Epithelial cell of proximal tubule (primary cell): ENCODE measurements around the gene SS18L1. TPM values are rescaled to one million over a fixed set of nuclear protein-coding genes. Genes with fewer than 3 reads are reported as not detected.
"Not testable (repeated sequence)": the region's sequence is repeated elsewhere in the genome, so short reads cannot be mapped to it uniquely, and the experiment has no call there.

Experiments
- DNase-seq: peaks from one replicate; pipeline ENCODE4 v3.0.0-alpha.2; 2011; ENCODE audit warnings: low read depth
- H3K4me3 ChIP-seq: 2 replicates; pipeline ENCODE4 v1.5.1; 2011; ENCODE audit warnings: low read depth, mild to moderate bottlenecking, low read length
- CTCF ChIP-seq: conservative IDR thresholded peaks from 2 replicates; pipeline ENCODE4 v1.5.1; 2012; ENCODE audit warnings: low read depth, mild to moderate bottlenecking, low read length
- total RNA-seq: library from RNA; depleted of rRNA; stranded (reverse); fragments of >200 nt; gene quantifications from 2 replicates; pipeline ENCODE4 v1.2.3, GENCODE V29; 2015

SS18L1 gene
- total RNA-seq, 1 donor from 2014 or later: 11.4 TPM

- DNase-seq: no peak
- H3K4me3 ChIP-seq: no peak overlapping the region
- no peak for TF ChIP-seq CTCF
Measured at GRCh38 chr20:62145688-62146018, 2.1 kb downstream of the SS18L1 start.

GRCh38 chr20:62146019-62146755, 2.6 kb downstream of the SS18L1 start:
- no peak overlapping the region for H3K4me3 ChIP-seq
- TF ChIP-seq CTCF: no peak
- no peak for DNase-seq

GRCh38 chr20:62147125-62147524, 3.6 kb downstream of the SS18L1 start:
- TF ChIP-seq CTCF: no peak
- H3K4me3 ChIP-seq: no peak overlapping the region
- no peak for DNase-seq

DNA sequence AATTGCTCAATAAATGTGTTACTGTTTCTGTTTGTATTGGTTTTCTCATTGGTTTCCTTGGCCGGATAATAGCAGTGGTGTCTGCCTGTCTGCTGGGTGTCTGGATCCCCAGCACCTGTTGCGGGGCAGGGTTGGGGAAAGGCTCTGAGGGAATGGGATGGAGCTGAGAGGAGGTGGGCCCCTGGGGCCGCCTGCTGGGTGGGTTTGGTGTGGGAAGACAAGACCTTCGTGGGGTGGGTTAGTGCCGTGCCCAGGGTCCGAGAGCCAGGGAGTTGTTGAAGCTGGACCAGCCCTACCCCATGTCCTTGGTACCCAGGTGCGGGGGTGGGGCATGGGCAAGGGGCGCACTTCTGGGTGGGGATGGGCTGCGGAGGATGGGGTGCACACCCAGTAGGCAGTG, 4.0 kb downstream of the SS18L1 start:
- no peak overlapping the region for H3K4me3 ChIP-seq
- no peak for TF ChIP-seq CTCF
- no peak for DNase-seq

- H3K4me3 ChIP-seq, DNase-seq: not testable (repeated sequence)
Measured at GRCh38 chr20:62148383-62148782, 4.8 kb downstream of the SS18L1 start.

GRCh38 chr20:62148908-62149314, 5.3 kb downstream of the SS18L1 start:
- no peak for DNase-seq
- no peak overlapping the region for H3K4me3 ChIP-seq
- TF ChIP-seq CTCF: no peak

- no peak overlapping the region for H3K4me3 ChIP-seq
- DNase-seq: no peak
- no peak for TF ChIP-seq CTCF
Measured at GRCh38 chr20:62149532-62150309, 6.2 kb downstream of the SS18L1 start.
